ENCODE results near the gene ORC4. TPM values are rescaled to one million over a fixed set of nuclear protein-coding genes. Genes with fewer than 3 reads are reported as not detected.

The ORC4 gene
- total and polyA plus RNA-seq, 2 donors (not counting 3 experiments of a cell fraction or from before 2014, with no cell fraction given) = 25.2 to 27.0 TPM

- H3K79me2 ChIP-seq (ENCODE audit: control insufficient read depth, insufficient read depth, low read length) = peaks cover 14% of the 10 kb centered on the region
- DNase-seq (ENCODE audit: low read depth, low spot score) = no peak
- BruUV-seq (replicated peaks) = no TSS peak
- intact Hi-C loops (cut with micrococcal nuclease) (no loop called here), dilution Hi-C loops (cut with MboI; ENCODE audit: extremely low pct_ligation_motif_present, low sequenced_read_pairs) (no loop called here)
- no peaks in the 10 kb centered on the region for H3K9me3 ChIP-seq (replicated peaks; ENCODE audit: control insufficient read depth, insufficient read depth, low read length)
- FAIRE-seq = no peak
- CTCF ChIA-PET = interaction anchor here (1.4 kb wide), 1 partner anchor 9 kb away, joined by 4 read pairs; no protein-coding TSS in a partner anchor
- no peaks in the 10 kb centered on the region for H3K4me1 ChIP-seq (ENCODE audit: control insufficient read depth, extremely low read depth, insufficient read depth, low read length)
- no peak overlapping the region for H3K9ac ChIP-seq (replicated peaks; ENCODE audit: extremely low read depth, insufficient read depth, low read length)
- H4K20me1 ChIP-seq (replicated peaks; ENCODE audit: control insufficient read depth, extremely low read depth, insufficient read depth, low read length) = peaks cover 2% of the 10 kb centered on the region
- POLR2A ChIA-PET = no interaction called here
- H3K9me1 ChIP-seq (replicated peaks; ENCODE audit: control insufficient read depth, extremely low read depth, insufficient read depth, low read length) = no peaks in the 10 kb centered on the region
- TF ChIP-seq MYC (IDR thresholded peaks at IDR 0.05; ENCODE audit: low read depth, low read length) = no peak
- TF ChIP-seq, protein P1, sequence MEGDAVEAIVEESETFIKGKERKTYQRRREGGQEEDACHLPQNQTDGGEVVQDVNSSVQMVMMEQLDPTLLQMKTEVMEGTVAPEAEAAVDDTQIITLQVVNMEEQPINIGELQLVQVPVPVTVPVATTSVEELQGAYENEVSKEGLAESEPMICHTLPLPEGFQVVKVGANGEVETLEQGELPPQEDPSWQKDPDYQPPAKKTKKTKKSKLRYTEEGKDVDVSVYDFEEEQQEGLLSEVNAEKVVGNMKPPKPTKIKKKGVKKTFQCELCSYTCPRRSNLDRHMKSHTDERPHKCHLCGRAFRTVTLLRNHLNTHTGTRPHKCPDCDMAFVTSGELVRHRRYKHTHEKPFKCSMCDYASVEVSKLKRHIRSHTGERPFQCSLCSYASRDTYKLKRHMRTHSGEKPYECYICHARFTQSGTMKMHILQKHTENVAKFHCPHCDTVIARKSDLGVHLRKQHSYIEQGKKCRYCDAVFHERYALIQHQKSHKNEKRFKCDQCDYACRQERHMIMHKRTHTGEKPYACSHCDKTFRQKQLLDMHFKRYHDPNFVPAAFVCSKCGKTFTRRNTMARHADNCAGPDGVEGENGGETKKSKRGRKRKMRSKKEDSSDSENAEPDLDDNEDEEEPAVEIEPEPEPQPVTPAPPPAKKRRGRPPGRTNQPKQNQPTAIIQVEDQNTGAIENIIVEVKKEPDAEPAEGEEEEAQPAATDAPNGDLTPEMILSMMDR (IDR thresholded peaks at IDR 0.05; ENCODE audit: extremely low read depth in 1 of 2, insufficient read depth in 1 of 2, low read depth in 1 of 2, low read length in 2 of 2) = no peak
- H3K36me3 ChIP-seq (ENCODE audit: control insufficient read depth in 2 of 2, extremely low read depth in 1 of 2, insufficient read depth in 2 of 2, low read length in 2 of 2) = no peaks in the 10 kb centered on the region
- no peaks in the 10 kb centered on the region for H3K27me3 ChIP-seq (ENCODE audit: control insufficient read depth in 2 of 2, insufficient read depth in 2 of 2, low read length in 2 of 2)
- no peak overlapping the region for H2AFZ ChIP-seq (ENCODE audit: low read depth, low read length)
- no peak overlapping the region for H3K4me3 ChIP-seq (replicated peaks in 1 of 3; ENCODE audit: insufficient read depth in 1 of 3, low read depth in 1 of 3, low read length in 3 of 3)
- H3K27ac ChIP-seq (ENCODE audit: insufficient read depth, low read depth, low read length) = no peak overlapping the region
- H3K4me2 ChIP-seq (ENCODE audit: insufficient read depth, low read length) = no peak overlapping the region
Observed at GRCh38 chr2:148032215-148032614, 11.7 kb upstream of the ORC4 start.

DNA sequence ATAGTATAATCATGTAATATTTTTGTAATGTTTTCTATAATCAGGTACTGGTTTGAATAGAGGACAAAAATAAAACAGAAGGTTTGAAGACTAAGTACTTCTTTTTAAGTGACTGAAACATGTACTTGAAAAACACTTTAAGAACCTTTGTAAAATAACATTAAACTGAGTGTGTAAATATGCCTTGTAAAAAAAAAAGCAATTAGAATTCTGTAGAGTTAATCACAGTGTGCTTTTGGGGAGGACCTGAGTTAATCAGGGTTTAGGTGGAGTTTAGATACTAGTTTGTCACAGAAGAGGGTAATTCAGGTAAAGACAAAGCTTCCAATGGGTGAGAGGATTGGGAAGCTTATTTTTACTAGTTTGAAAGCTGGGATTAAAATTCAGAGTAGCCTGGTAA is 10.6 kb upstream of the ORC4 start:
- Histone ChIP-seq H3K4me1 (ENCODE audit: control insufficient read depth, extremely low read depth, insufficient read depth, low read length) (no peaks in the 10 kb centered on the region), H3K79me2 (ENCODE audit: control insufficient read depth, insufficient read depth, low read length) (peaks cover 19% of the 10 kb centered on the region), H3K36me3 (ENCODE audit: control insufficient read depth in 2 of 2, extremely low read depth in 1 of 2, insufficient read depth in 2 of 2, low read length in 2 of 2) (no peaks in the 10 kb centered on the region), H3K4me2 (ENCODE audit: insufficient read depth, low read length) (no peak overlapping the region), H3K9me1 (replicated peaks; ENCODE audit: control insufficient read depth, extremely low read depth, insufficient read depth, low read length) (no peaks in the 10 kb centered on the region), H3K27ac (ENCODE audit: insufficient read depth, low read depth, low read length) (no peak overlapping the region), H3K27me3 (ENCODE audit: control insufficient read depth in 2 of 2, insufficient read depth in 2 of 2, low read length in 2 of 2) (no peaks in the 10 kb centered on the region), H4K20me1 (replicated peaks; ENCODE audit: control insufficient read depth, extremely low read depth, insufficient read depth, low read length) (peaks cover 2% of the 10 kb centered on the region), H3K9me3 (replicated peaks; ENCODE audit: control insufficient read depth, insufficient read depth, low read length) (no peaks in the 10 kb centered on the region), H3K4me3 (replicated peaks in 1 of 3; ENCODE audit: insufficient read depth in 1 of 3, low read depth in 1 of 3, low read length in 3 of 3) (no peak overlapping the region), H2AFZ (ENCODE audit: low read depth, low read length) (no peak overlapping the region), H3K9ac (replicated peaks; ENCODE audit: extremely low read depth, insufficient read depth, low read length) (no peak overlapping the region)
- CTCF ChIA-PET = interaction anchor here (1.3 to 1.7 kb wide), 3 partner anchors 8 to 478 kb away, joined by 4 to 5 read pairs (median 5); no protein-coding TSS in a partner anchor
- intact Hi-C loops (cut with micrococcal nuclease) (no loop called here), dilution Hi-C loops (cut with MboI; ENCODE audit: extremely low pct_ligation_motif_present, low sequenced_read_pairs) (no loop called here)
- DNase-seq (ENCODE audit: low read depth, low spot score) = no peak
- FAIRE-seq = no peak
- POLR2A ChIA-PET = interaction anchor here (0.6 kb wide), 1 partner anchor 10 kb away, joined by 15 read pairs; no protein-coding TSS in a partner anchor
- no peak for TF ChIP-seq MAX (IDR thresholded peaks at IDR 0.05; ENCODE audit: insufficient read depth, insufficient read length)
- TF ChIP-seq JUN (IDR thresholded peaks at IDR 0.05; ENCODE audit: borderline replicate concordance, insufficient read depth, insufficient read length, low read depth) = no peak
- TF ChIP-seq EZH2 (IDR thresholded peaks at IDR 0.05; ENCODE audit: borderline replicate concordance, low read depth, low read length, severe bottlenecking) = no peak
- TF ChIP-seq MYC (IDR thresholded peaks at IDR 0.05; ENCODE audit: low read depth, low read length) = no peak
- no peak for TF ChIP-seq POLR2A (IDR thresholded peaks at IDR 0.05; ENCODE audit: low read depth, low read length)
- TF ChIP-seq GATA2 (IDR thresholded peaks at IDR 0.05; ENCODE audit: insufficient read depth, insufficient read length, low read depth, low read length) = no peak
- TF ChIP-seq POLR2AphosphoS5 (IDR thresholded peaks at IDR 0.05; ENCODE audit: insufficient read depth, low read depth, low read length) = no peak
- TF ChIP-seq FOS (IDR thresholded peaks at IDR 0.05; ENCODE audit: borderline replicate concordance, insufficient read depth, low read length) = no peak
- TF ChIP-seq, protein P1 (IDR thresholded peaks at IDR 0.05; ENCODE audit: extremely low read depth in 1 of 2, insufficient read depth in 1 of 2, low read depth in 1 of 2, low read length in 2 of 2) = no peak
- BruUV-seq (replicated peaks) = no TSS peak

Measured in endothelial cell of umbilical vein (primary cell).